ENCODE data around the gene C19orf18. TPM values are rescaled to one million over a fixed set of nuclear protein-coding genes. Genes with fewer than 3 reads are reported as not detected.

Gene C19orf18
- total RNA-seq, 1 donor from 2014 or later = 1.6 TPM

GRCh38 chr19:58003174-58003828 lies 29.0 kb upstream of the C19orf18 start:
- Mint-ChIP-seq H3K4me1 (ENCODE audit: low read depth, unreplicated experiment) (peaks cover 8% of the 10 kb centered on the region), H3K27me3 (ENCODE audit: unreplicated experiment) (peaks cover 26% of the 10 kb centered on the region), H3K36me3 (ENCODE audit: unreplicated experiment) (peaks cover 67% of the 10 kb centered on the region), H3K4me3 (ENCODE audit: unreplicated experiment) (peak overlapping the region; percentile 96), H3K9me3 (ENCODE audit: unreplicated experiment) (peaks cover 50% of the 10 kb centered on the region), H3K27ac (ENCODE audit: unreplicated experiment) (peak overlapping the region; percentile 91)
- no peak for TF ChIP-seq CTCF (IDR thresholded peaks at IDR 0.05; ENCODE audit: partially characterized antibody, unreplicated experiment)
- DNase-seq = no peak

- H3K9me3 Mint-ChIP-seq (ENCODE audit: unreplicated experiment) = peaks cover 44% of the 10 kb centered on the region
- peak; percentile 90 for DNase-seq
- peaks cover 71% of the 10 kb centered on the region for H3K36me3 Mint-ChIP-seq (ENCODE audit: unreplicated experiment)
- peak within 1 kb of the TSS; percentile 96 for H3K4me3 Mint-ChIP-seq (ENCODE audit: unreplicated experiment)
- H3K27ac Mint-ChIP-seq (ENCODE audit: unreplicated experiment) = peak within 1 kb of the TSS; percentile 95
- TF ChIP-seq CTCF (IDR thresholded peaks at IDR 0.05; ENCODE audit: partially characterized antibody, unreplicated experiment) = no peak
- peaks cover 24% of the 10 kb centered on the region for H3K27me3 Mint-ChIP-seq (ENCODE audit: unreplicated experiment)
- peaks cover 8% of the 10 kb centered on the region for H3K4me1 Mint-ChIP-seq (ENCODE audit: low read depth, unreplicated experiment)
These were observed 28.2 kb upstream of the C19orf18 start, which contains the start of gene ZNF606 for GRCh38 chr19:58002384-58003173. ZNF606 (minus strand) TSS chr19:58002820; CDS start chr19:58001319, 1,501 bp downstream.

GRCh38 chr19:58001895-58002369 lies 27.6 kb upstream of the C19orf18 start:
- Mint-ChIP-seq H3K27ac (ENCODE audit: unreplicated experiment) (peak overlapping the region; percentile 95), H3K9me3 (ENCODE audit: unreplicated experiment) (peaks cover 38% of the 10 kb centered on the region), H3K27me3 (ENCODE audit: unreplicated experiment) (peaks cover 22% of the 10 kb centered on the region), H3K36me3 (ENCODE audit: unreplicated experiment) (peaks cover 71% of the 10 kb centered on the region), H3K4me3 (ENCODE audit: unreplicated experiment) (peak overlapping the region; percentile 94), H3K4me1 (ENCODE audit: low read depth, unreplicated experiment) (peaks cover 8% of the 10 kb centered on the region)
- TF ChIP-seq CTCF (IDR thresholded peaks at IDR 0.05; ENCODE audit: partially characterized antibody, unreplicated experiment) = no peak
- no peak for DNase-seq

- peaks cover 22% of the 10 kb centered on the region for H3K27me3 Mint-ChIP-seq (ENCODE audit: unreplicated experiment)
- peak overlapping the region; percentile 94 for H3K4me3 Mint-ChIP-seq (ENCODE audit: unreplicated experiment)
- no peak for DNase-seq
- peaks cover 35% of the 10 kb centered on the region for H3K9me3 Mint-ChIP-seq (ENCODE audit: unreplicated experiment)
- H3K4me1 Mint-ChIP-seq (ENCODE audit: low read depth, unreplicated experiment) = peaks cover 8% of the 10 kb centered on the region
- TF ChIP-seq CTCF (IDR thresholded peaks at IDR 0.05; ENCODE audit: partially characterized antibody, unreplicated experiment) = no peak
- peak overlapping the region; percentile 95 for H3K27ac Mint-ChIP-seq (ENCODE audit: unreplicated experiment)
- peaks cover 68% of the 10 kb centered on the region for H3K36me3 Mint-ChIP-seq (ENCODE audit: unreplicated experiment)
These were observed 26.3 kb upstream of the C19orf18 start for GRCh38 chr19:58000677-58001076.
